OCI-LY7 (cell line): ENCODE results near the gene ELSPBP1.
"Not testable (repeated sequence)": the region's sequence is repeated elsewhere in the genome, so short reads cannot be mapped to it uniquely, and the experiment has no call there.

Experiments
- EZH2phosphoT487 ChIP-seq: fragments of 200-600 bp; sonication (generic); IDR thresholded peaks from 2 replicates; pipeline ENCODE4 v1.6.1; 2018; ENCODE audit warnings: low read depth, borderline replicate concordance, mild to moderate bottlenecking, mixed run types, antibody characterized with exemption, low read length, moderate library complexity, mixed read lengths
- TF ChIP-seq, protein P1 (sequence below): fragments of 200-600 bp; sonication (generic); conservative IDR thresholded peaks from 2 replicates; pipeline ENCODE4 v1.5.1; 2014; ENCODE audit warnings: mild to moderate bottlenecking, antibody characterized with exemption, low read length, moderate library complexity, mixed read lengths

DNA sequence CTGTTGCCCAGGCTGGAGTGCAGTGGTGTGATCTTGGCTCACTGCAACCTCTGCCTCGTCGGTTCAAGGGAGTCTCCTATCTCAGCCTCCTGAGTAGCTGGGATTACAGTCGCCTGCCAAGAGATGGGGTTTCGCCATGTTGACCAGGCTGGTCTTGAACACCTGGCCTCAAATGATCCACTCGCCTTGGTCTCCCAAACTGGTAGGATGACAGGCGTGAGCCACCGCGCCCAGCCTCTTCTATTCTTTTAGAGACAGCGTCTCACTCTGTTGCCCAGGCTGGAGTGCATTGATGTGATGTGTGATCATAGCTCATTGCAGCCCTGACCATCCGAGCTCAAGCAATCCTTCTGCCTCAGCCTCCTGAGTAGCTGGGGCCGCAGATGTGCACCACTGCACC lies 38.5 kb upstream of the ELSPBP1 start:
- TF ChIP-seq, protein P1, sequence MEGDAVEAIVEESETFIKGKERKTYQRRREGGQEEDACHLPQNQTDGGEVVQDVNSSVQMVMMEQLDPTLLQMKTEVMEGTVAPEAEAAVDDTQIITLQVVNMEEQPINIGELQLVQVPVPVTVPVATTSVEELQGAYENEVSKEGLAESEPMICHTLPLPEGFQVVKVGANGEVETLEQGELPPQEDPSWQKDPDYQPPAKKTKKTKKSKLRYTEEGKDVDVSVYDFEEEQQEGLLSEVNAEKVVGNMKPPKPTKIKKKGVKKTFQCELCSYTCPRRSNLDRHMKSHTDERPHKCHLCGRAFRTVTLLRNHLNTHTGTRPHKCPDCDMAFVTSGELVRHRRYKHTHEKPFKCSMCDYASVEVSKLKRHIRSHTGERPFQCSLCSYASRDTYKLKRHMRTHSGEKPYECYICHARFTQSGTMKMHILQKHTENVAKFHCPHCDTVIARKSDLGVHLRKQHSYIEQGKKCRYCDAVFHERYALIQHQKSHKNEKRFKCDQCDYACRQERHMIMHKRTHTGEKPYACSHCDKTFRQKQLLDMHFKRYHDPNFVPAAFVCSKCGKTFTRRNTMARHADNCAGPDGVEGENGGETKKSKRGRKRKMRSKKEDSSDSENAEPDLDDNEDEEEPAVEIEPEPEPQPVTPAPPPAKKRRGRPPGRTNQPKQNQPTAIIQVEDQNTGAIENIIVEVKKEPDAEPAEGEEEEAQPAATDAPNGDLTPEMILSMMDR, result not testable (repeated sequence)
- TF ChIP-seq EZH2phosphoT487, result not testable (repeated sequence)
